Pancreas (tissue), 10 donors: ENCODE data around the gene MRPS12. TPM values are rescaled to one million over a fixed set of nuclear protein-coding genes. Genes with fewer than 3 reads are reported as not detected.

Experiments used
- ATAC-seq, 4 donors: fragments of 200-7000 bp; cut with Tn5 transposase; one replicate each; pipeline versions ENCODE4 v1.8.0 to v1.9.1; 2020; ENCODE audit warnings: mild to moderate bottlenecking in 4 of 4, moderate library complexity in 4 of 4
- DNase-seq, 6 donors: peaks; one replicate each; pipeline ENCODE4 v3.0.0-alpha.2; 2020
- FAIRE-seq: peaks from 2 replicates; lab custom pipeline; 2012; peaks lifted over from hg19 to GRCh38; lab: Jason Lieb, UNC
- H3K27ac ChIP-seq, 4 donors: fragments of 200-600 bp; sonication (generic); 1 replicate in 3 of 4; 2 replicates in 1 of 4; pipeline versions ENCODE4 v1.5.0 to v1.8.0; 2020
- H3K27me3 ChIP-seq, 4 donors: fragments of 200-600 bp; one replicate each; pipeline ENCODE4 v1.8.0; 2021
- H3K36me3 ChIP-seq, 3 donors: fragments of 200-600 bp; sonication (generic) in 1 of 3; one replicate each; pipeline versions ENCODE4 v1.5.0 to v1.8.0; 2020 to 2021
- H3K4me1 ChIP-seq, 3 donors: fragments of 200-600 bp; one replicate each; pipeline ENCODE4 v1.8.0; 2021
- H3K4me3 ChIP-seq, 4 donors: fragments of 200-600 bp; sonication (generic) in 2 of 4; one replicate each; pipeline versions ENCODE4 v1.5.0 to v1.8.0; 2020 to 2021
- H3K9me3 ChIP-seq, 4 donors: fragments of 200-600 bp; one replicate each; pipeline ENCODE4 v1.8.0; 2021
- CTCF ChIP-seq, 4 donors: fragments of 200-600 bp; sonication (generic) in 3 of 4; IDR thresholded peaks; one replicate each; pipeline versions ENCODE4 v1.5.0 to v1.8.0; 2021; ENCODE audit warnings: antibody characterized with exemption in 4 of 4
- WGBS, 2 donors: extraction: QIAGEN DNeasy Blood & Tissue Kit; methylation state at CpG; one replicate each; pipeline ENCODE4 v1.1.7; 2013; 5-methylcytosine and 5-hydroxymethylcytosine counted together
- intact Hi-C, 3 donors: fragments of 100-400 bp; cut with DNase I; formaldehyde crosslinking; loops; one replicate each; pipeline versions ENCODE4 v1.11.1 to v1.14.2; 2022
- polyA plus RNA-seq, 2 donors: library from polyadenylated mRNA; stranded (reverse); fragments of 200-250 nt; gene quantifications; one replicate each; pipeline ENCODE4 v1.2.3, GENCODE V29; 2013
- total RNA-seq, 6 donors: library from RNA; stranded (reverse); fragmentation: NEBNext Ultra II Directional in 4 of 6; extraction: Animal tissue kit (Norgen Biotek cat#: 25700) in 4 of 6; gene quantifications; one replicate each; pipeline versions ENCODE4 v1.2.1 to v1.2.4, GENCODE V29; 2021 to 2023
- donor health status: healthy with polysubstance abuse.
- donor health status: DM: no; HTN: no; CAD: no; lungs with moderate emphysema.
- donor health status: DM: no; HTN: no; CAD: no.
- donor health status: control.
- donor health status: control.
- donor health status: Bipolar disorder and iron deficiency.
- donor health status: DM: yes; HTN: yes; CAD: no.
- donor health status: DM: no; HTN: no; CAD: no.
- donor health status: DM: no; HTN: no; CAD: no.
- donor health status: DM: yes; HTN: yes; CAD: no.

Gene MRPS12
- total and polyA plus RNA-seq, 8 donors = 9.8 to 19.5 (median 14.3) TPM

GRCh38 chr19:38929929-38930775 lies 592 bp upstream of the MRPS12 start, which contains the start of gene SARS2:
SARS2 (minus strand) TSS chr19:38930763; CDS start chr19:38930736, 27 bp downstream.
- no peaks in the 10 kb centered on the region for H3K27me3 ChIP-seq
- ATAC-seq (peak; percentile 85 to 96 (median 86)), FAIRE-seq (no peak), DNase-seq (peak; percentile 86 to 98 (median 94))
- peak within 1 kb of the TSS; percentile 46 to 66 (median 55) for H3K4me3 ChIP-seq
- peak; percentile 98 to 100 (median 98) for TF ChIP-seq CTCF (IDR thresholded peaks at IDR 0.05)
- intact Hi-C loops = loop anchor here in 1 of 3 donors (10.0 kb wide), 1 partner anchor 415 kb away; no protein-coding TSS in a partner anchor
- WGBS, 2 donors = 1 to 2% methylated on average over 49 of the region's 49 CpGs
- peaks cover 0 to 10% (median 0%) of the 10 kb centered on the region in 3 donors for H3K36me3 ChIP-seq
- peaks cover 4 to 13% (median 7%) of the 10 kb centered on the region in 3 donors for H3K4me1 ChIP-seq
- no peaks in the 10 kb centered on the region for H3K9me3 ChIP-seq
- H3K27ac ChIP-seq = peak within 1 kb of the TSS; percentile 49 to 93 (median 87)

- intact Hi-C loops = no loop called here
- H3K27ac ChIP-seq = peak overlapping the region in 2 of 4 donors; percentile 49 to 93
Observed at GRCh38 chr19:38931521-38931793, 713 bp downstream of the MRPS12 start.

GRCh38 chr19:38932425-38933179 lies 1.9 kb downstream of the MRPS12 start:
- Histone ChIP-seq H3K27me3 (no peaks in the 10 kb centered on the region), H3K36me3 (peaks cover 0 to 5% (median 0%) of the 10 kb centered on the region in 3 donors), H3K27ac (no peak overlapping the region), H3K4me3 (no peak overlapping the region), H3K9me3 (no peaks in the 10 kb centered on the region), H3K4me1 (peaks cover 4 to 13% (median 7%) of the 10 kb centered on the region in 3 donors)
- DNase-seq = peak in 3 of 6 donors; percentile 36 to 81 (median 48)
- intact Hi-C loops = no loop called here
- no peak for TF ChIP-seq CTCF (IDR thresholded peaks at IDR 0.05)
- ATAC-seq = no peak
- 91 to 94% methylated on average over 29 of the region's 29 CpGs for WGBS, 2 donors
- no peak for FAIRE-seq

More at GRCh38 chr19:38931521-38931793, 713 bp downstream of the MRPS12 start:
- DNase-seq = peak in 1 of 6 donors; percentile 4
- TF ChIP-seq CTCF (IDR thresholded peaks at IDR 0.05) = no peak
- Histone ChIP-seq H3K27me3 (no peaks in the 10 kb centered on the region), H3K4me1 (peaks cover 4 to 13% (median 7%) of the 10 kb centered on the region in 3 donors), H3K9me3 (no peaks in the 10 kb centered on the region), H3K4me3 (peak overlapping the region; percentile 46 to 66 (median 55)), H3K36me3 (peaks cover 0 to 5% (median 0%) of the 10 kb centered on the region in 3 donors)
- ATAC-seq = no peak
- no peak for FAIRE-seq
- 22 to 23% methylated on average over 8 of the region's 8 CpGs for WGBS, 2 donors

GRCh38 chr19:38933544-38933943 lies 2.8 kb downstream of the MRPS12 start:
- no peak for ATAC-seq
- Histone ChIP-seq H3K4me3 (no peak overlapping the region), H3K27me3 (no peaks in the 10 kb centered on the region), H3K4me1 (peaks cover 4 to 13% (median 7%) of the 10 kb centered on the region in 3 donors), H3K9me3 (no peaks in the 10 kb centered on the region), H3K27ac (peak overlapping the region in 1 of 4 donors; percentile 54), H3K36me3 (peaks cover 0 to 5% (median 0%) of the 10 kb centered on the region in 3 donors)
- DNase-seq = peak in 2 of 6 donors; percentile 1 to 5
- no peak for FAIRE-seq
- WGBS, 2 donors = 84 to 88% methylated on average over 4 of the region's 4 CpGs
- TF ChIP-seq CTCF (IDR thresholded peaks at IDR 0.05) = no peak
- intact Hi-C loops = no loop called here
